Ovary (tissue), 9 donors: ENCODE results near the gene SNX30. TPM values are rescaled to one million over a fixed set of nuclear protein-coding genes. Genes with fewer than 3 reads are reported as not detected.

Source experiments
- DNase-seq, 5 donors: peaks; one replicate each; pipeline ENCODE4 v3.0.0-alpha.2; 2019 to 2020
- H3K27ac ChIP-seq, 2 donors: fragments of 200-600 bp; one replicate each; pipeline versions ENCODE4 v1.5.1 to v1.8.0; 2019 to 2022
- H3K27me3 ChIP-seq: fragments of 200-600 bp; one replicate; pipeline ENCODE4 v1.8.0; 2022
- H3K36me3 ChIP-seq: fragments of 200-600 bp; sonication (generic); one replicate; pipeline ENCODE4 v1.5.1; 2019
- H3K4me1 ChIP-seq: one replicate; pipeline ENCODE4 v1.8.1; 2013; ENCODE audit warnings: mild to moderate bottlenecking, moderate library complexity; ENCODE audit not compliant: insufficient read depth
- H3K4me3 ChIP-seq: fragments of 200-600 bp; sonication (generic); one replicate; pipeline ENCODE4 v1.5.1; 2017
- H3K9me3 ChIP-seq, 2 donors: fragments of 200-600 bp in 1 of 2; sonication (generic) in 1 of 2; one replicate each; pipeline versions ENCODE4 v1.5.1 to v1.8.1; 2013 to 2019; ENCODE audit warnings: mild to moderate bottlenecking in 1 of 2, moderate library complexity in 1 of 2
- CTCF ChIP-seq, 3 donors: fragments of 450-650 bp in 2 of 3; fragments of 200-600 bp in 1 of 3; IDR thresholded peaks; one replicate each; pipeline versions ENCODE4 v1.5.1 to v1.8.0; 2016 to 2022; ENCODE audit warnings: antibody characterized with exemption in 3 of 3, mild to moderate bottlenecking in 1 of 3
- EP300 ChIP-seq: sonication (generic); formaldehyde crosslinking; IDR thresholded peaks from one replicate; pipeline ENCODE4 v1.6.1; 2017; ENCODE audit warnings: antibody characterized with exemption
- POLR2A ChIP-seq: fragments of 450-650 bp; IDR thresholded peaks from one replicate; pipeline ENCODE4 v1.6.1; 2017; ENCODE audit warnings: antibody characterized with exemption, mild to moderate bottlenecking, moderate library complexity
- WGBS, 3 donors: extraction: QIAGEN DNeasy Blood & Tissue Kit in 1 of 3; methylation state at CpG; one replicate each; pipeline versions ENCODE4 v1.1.5 to v1.1.7; 2013 to 2017; 5-methylcytosine and 5-hydroxymethylcytosine counted together
- intact Hi-C, 4 donors: fragments of 100-400 bp; cut with DNase I; formaldehyde crosslinking; loops; one replicate each; pipeline versions ENCODE4 v1.11.0 to v1.15.1; 2022 to 2023
- polyA plus RNA-seq, 2 donors: library from polyadenylated mRNA; stranded (reverse); fragments of 200-250 nt in 1 of 2; fragments of 350-450 nt in 1 of 2; fragmentation: Illumina TruSeq in 1 of 2; extraction: RNeasy Lipid Tissue Mini Kit (QIAGEN cat#74804) in 1 of 2; gene quantifications; one replicate each; pipeline ENCODE4 v1.2.3, GENCODE V29; 2013 to 2014
- total RNA-seq, 7 donors: library from RNA; depleted of rRNA in 2 of 7; stranded (reverse); fragments of >200 nt in 2 of 7; fragmentation: NEBNext Ultra II Directional in 3 of 7; extraction: Animal tissue kit (Norgen Biotek cat#: 25700) in 3 of 7; gene quantifications; one replicate each; pipeline versions ENCODE4 v1.1.0 to v1.2.4, GENCODE V29; 2016 to 2023
- donor health status: DM: no; HTN: no; CAD: no; lungs with moderate emphysema.
- donor health status: DM: no; HTN: no; CAD: no.
- donor health status: Bipolar disorder and iron deficiency.
- donor health status: DM: yes; HTN: yes; CAD: no.
- donor health status: DM: no; HTN: no; CAD: no.
- donor health status: DM: yes; HTN: yes; CAD: no.

Gene SNX30
- total and polyA plus RNA-seq, 9 donors = 4.3 to 11.8 (median 8.8) TPM

- intact Hi-C loops = no loop called here
- TF ChIP-seq EP300 (no peak), CTCF (IDR thresholded peaks at IDR 0.05) (no peak), POLR2A (no peak)
- H3K4me3 ChIP-seq = no peak overlapping the region
- H3K4me1 ChIP-seq = no peaks in the 10 kb centered on the region
- H3K9me3 ChIP-seq = no peaks in the 10 kb centered on the region
- H3K27me3 ChIP-seq = no peaks in the 10 kb centered on the region
- H3K36me3 ChIP-seq = no peaks in the 10 kb centered on the region
- 83 to 87% (median 84%) methylated on average over 13 of the region's 13 CpGs for WGBS, 3 donors
- DNase-seq = no peak
- no peak overlapping the region for H3K27ac ChIP-seq
Observed at GRCh38 chr9:112853882-112854585, 103.5 kb downstream of the SNX30 start.

GRCh38 chr9:112854657-112855056 lies 104.1 kb downstream of the SNX30 start:
- H3K4me3 ChIP-seq = no peak overlapping the region
- H3K27ac ChIP-seq = no peak overlapping the region
- no peaks in the 10 kb centered on the region for H3K9me3 ChIP-seq
- no peaks in the 10 kb centered on the region for H3K4me1 ChIP-seq
- 77 to 87% (median 87%) methylated on average over 10 of the region's 10 CpGs for WGBS, 3 donors
- TF ChIP-seq POLR2A (no peak), EP300 (no peak), CTCF (IDR thresholded peaks at IDR 0.05) (no peak)
- no peaks in the 10 kb centered on the region for H3K36me3 ChIP-seq
- H3K27me3 ChIP-seq = no peaks in the 10 kb centered on the region
- DNase-seq = no peak
- intact Hi-C loops = no loop called here

- TF ChIP-seq EP300 (no peak), POLR2A (no peak), CTCF (IDR thresholded peaks at IDR 0.05) (no peak)
- WGBS, 3 donors = 95 to 98% (median 97%) methylated on average over 8 of the region's 8 CpGs
- intact Hi-C loops = no loop called here
Observed at GRCh38 chr9:112856200-112856599, 105.6 kb downstream of the SNX30 start.

GRCh38 chr9:112856843-112857242 lies 106.3 kb downstream of the SNX30 start:
- no peaks in the 10 kb centered on the region for H3K36me3 ChIP-seq
- H3K4me1 ChIP-seq = no peaks in the 10 kb centered on the region
- H3K27ac ChIP-seq = no peak overlapping the region
- TF ChIP-seq CTCF (IDR thresholded peaks at IDR 0.05) (no peak), EP300 (no peak), POLR2A (no peak)
- no peaks in the 10 kb centered on the region for H3K9me3 ChIP-seq
- no peak for DNase-seq
- no peak overlapping the region for H3K4me3 ChIP-seq
- intact Hi-C loops = no loop called here
- no peaks in the 10 kb centered on the region for H3K27me3 ChIP-seq
- 77 to 90% (median 89%) methylated on average over 14 of the region's 14 CpGs for WGBS, 3 donors

More at GRCh38 chr9:112856200-112856599, 105.6 kb downstream of the SNX30 start:
- H3K27me3 ChIP-seq = no peaks in the 10 kb centered on the region
- no peaks in the 10 kb centered on the region for H3K4me1 ChIP-seq
- H3K9me3 ChIP-seq = no peaks in the 10 kb centered on the region
- H3K27ac ChIP-seq = no peak overlapping the region
- DNase-seq = no peak
- H3K4me3 ChIP-seq = no peak overlapping the region
- no peaks in the 10 kb centered on the region for H3K36me3 ChIP-seq
